Germinal center (tissue), 1 donor: ENCODE data around the gene TFRC.
"Not testable (repeated sequence)": the region's sequence is repeated elsewhere in the genome, so short reads cannot be mapped to it uniquely, and the experiment has no call there.

ENCODE experiments used
- DNase-seq: peaks from one replicate; pipeline ENCODE4 v3.0.0; 2012; ENCODE audit warnings: mixed read lengths, low spot score

Gene TFRC

GRCh38 chr3:196081834-196082618 is at the start of gene TFRC:
Gene TFRC (minus strand): TSS chr3:196082090. CDS start chr3:196077099, 4,991 bp downstream.
- DNase-seq: peak; percentile 100

- DNase-seq: no peak
Measured at GRCh38 chr3:196128172-196128843, 46.4 kb upstream of the TFRC start.

GRCh38 chr3:196127308-196128040 is 45.6 kb upstream of the TFRC start:
- no peak for DNase-seq

- no peak for DNase-seq
Measured at GRCh38 chr3:196124608-196125007, 42.7 kb upstream of the TFRC start.

- no peak for DNase-seq
Measured at GRCh38 chr3:196122688-196123046, 40.8 kb upstream of the TFRC start.

- DNase-seq: no peak
Measured at GRCh38 chr3:196122021-196122687, 40.3 kb upstream of the TFRC start.

GRCh38 chr3:196121066-196121465 is 39.2 kb upstream of the TFRC start:
- DNase-seq: no peak

- DNase-seq: no peak
Measured at GRCh38 chr3:196120291-196120951, 38.5 kb upstream of the TFRC start.

- DNase-seq: no peak
Measured at GRCh38 chr3:196117809-196118208, 35.9 kb upstream of the TFRC start.

GRCh38 chr3:196115678-196116083 is 33.8 kb upstream of the TFRC start:
- DNase-seq: peak; percentile 80

GRCh38 chr3:196111939-196112386 is 30.1 kb upstream of the TFRC start:
- peak; percentile 31 for DNase-seq

- no peak for DNase-seq
Measured at GRCh38 chr3:196108075-196108743, 26.3 kb upstream of the TFRC start.

GRCh38 chr3:196104707-196105106 is 22.8 kb upstream of the TFRC start:
- not testable (repeated sequence) for DNase-seq

GRCh38 chr3:196098365-196098980 is 16.6 kb upstream of the TFRC start:
- not testable (repeated sequence) for DNase-seq

GRCh38 chr3:196097373-196098154 is 15.7 kb upstream of the TFRC start:
- no peak for DNase-seq

- DNase-seq: peak; percentile 41
Measured at GRCh38 chr3:196096382-196096953, 14.6 kb upstream of the TFRC start.

GRCh38 chr3:196093317-196094111 is 11.6 kb upstream of the TFRC start:
- DNase-seq: no peak

GRCh38 chr3:196087906-196088305 is 6.0 kb upstream of the TFRC start:
- no peak for DNase-seq

GRCh38 chr3:196082619-196082971 is 705 bp upstream of the TFRC start:
- peak; percentile 62 for DNase-seq
